HuH-7 (cell line): ENCODE results near the gene XPO6.
"Not testable (repeated sequence)": the region's sequence is repeated elsewhere in the genome, so short reads cannot be mapped to it uniquely, and the experiment has no call there.

ENCODE experiments used
- DNase-seq: peaks from one replicate; pipeline ENCODE4 v3.0.0; 2011; ENCODE audit warnings: low spot score

XPO6 gene

DNA sequence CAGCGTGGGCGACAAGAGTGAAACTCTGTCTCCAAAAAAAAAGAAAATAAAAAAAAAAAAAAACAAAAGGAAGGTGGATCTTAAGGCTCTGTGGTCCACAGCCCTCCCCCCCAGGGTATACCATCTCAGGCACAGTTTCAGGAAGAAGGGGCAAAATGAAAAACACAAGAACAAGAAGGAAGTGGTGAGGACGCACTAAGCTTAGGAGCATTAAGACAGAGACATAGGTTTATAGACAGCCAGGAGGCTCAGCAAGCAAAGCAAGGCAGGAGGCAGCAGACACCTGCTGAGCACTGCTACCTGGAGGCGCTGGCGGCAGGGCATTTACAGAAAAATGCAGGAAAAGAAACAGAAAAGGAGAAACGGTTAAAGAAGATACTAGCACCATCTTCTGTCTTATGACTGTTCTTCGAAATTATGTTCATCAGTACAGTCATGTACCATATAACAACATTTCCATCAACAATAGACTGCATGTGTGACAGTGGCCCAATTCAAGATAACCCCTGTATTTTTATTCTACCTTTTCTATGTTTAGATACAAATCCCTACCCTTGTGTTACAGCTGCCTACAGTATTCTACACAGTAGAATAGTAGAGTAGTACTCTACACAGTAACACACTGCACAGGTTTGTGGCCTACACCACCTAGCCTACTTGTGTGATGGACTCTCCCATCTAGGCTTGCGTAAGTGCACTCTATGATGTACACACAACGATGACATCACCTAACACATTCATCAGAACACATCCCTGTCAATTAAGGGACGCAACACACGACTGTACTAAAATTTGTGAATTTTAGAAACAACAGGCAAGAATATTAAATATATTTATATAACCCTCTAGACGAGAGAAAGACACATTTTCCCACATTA, 62.5 kb downstream of the XPO6 start:
- DNase-seq = no peak

- DNase-seq = no peak
Measured at GRCh38 chr16:28146536-28146935, 65.2 kb downstream of the XPO6 start.

GRCh38 chr16:28145796-28146195, 66.0 kb downstream of the XPO6 start:
- DNase-seq = no peak

GRCh38 chr16:28140788-28141618, 70.8 kb downstream of the XPO6 start:
- peak; percentile 15 for DNase-seq

DNA sequence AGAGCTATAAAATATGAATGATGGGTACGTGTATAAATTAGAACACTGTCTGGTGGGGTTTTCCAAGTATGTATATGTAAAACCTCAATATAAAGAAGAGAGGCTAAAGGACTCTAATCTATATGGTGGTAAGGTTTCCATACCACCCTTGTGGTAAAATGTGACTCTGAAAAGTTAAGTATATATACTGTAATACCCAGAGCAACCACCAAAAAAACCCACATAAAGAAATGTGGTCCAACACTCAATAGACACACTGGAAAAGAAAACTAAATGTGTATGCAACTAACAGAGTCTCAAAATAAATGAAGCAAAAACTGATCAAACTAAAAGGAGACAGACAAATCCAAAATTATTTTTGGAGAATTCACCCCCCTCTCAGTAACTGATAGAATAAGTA, 72.2 kb downstream of the XPO6 start:
- no peak for DNase-seq

GRCh38 chr16:28136751-28137434, 74.9 kb downstream of the XPO6 start:
- DNase-seq = no peak

DNA sequence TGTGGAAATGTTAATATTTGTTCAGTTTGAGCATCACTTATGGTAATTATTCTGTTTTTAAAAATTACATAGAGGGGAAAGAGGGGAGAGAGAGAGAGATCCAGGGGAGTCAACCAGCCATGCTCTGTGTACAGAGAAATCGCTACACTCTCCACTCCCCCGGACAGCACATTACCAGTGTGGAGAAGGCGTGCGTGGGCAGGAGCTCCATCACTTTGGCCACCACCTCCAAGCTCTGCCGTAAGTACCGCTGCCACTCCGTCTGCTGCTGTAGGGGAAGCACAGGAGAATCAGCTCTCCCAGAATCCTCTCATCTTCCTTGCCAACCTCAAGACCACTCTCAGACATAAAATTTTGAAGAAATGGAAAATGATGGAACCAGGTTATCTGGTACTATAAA, 78.1 kb downstream of the XPO6 start:
- DNase-seq = no peak

DNA sequence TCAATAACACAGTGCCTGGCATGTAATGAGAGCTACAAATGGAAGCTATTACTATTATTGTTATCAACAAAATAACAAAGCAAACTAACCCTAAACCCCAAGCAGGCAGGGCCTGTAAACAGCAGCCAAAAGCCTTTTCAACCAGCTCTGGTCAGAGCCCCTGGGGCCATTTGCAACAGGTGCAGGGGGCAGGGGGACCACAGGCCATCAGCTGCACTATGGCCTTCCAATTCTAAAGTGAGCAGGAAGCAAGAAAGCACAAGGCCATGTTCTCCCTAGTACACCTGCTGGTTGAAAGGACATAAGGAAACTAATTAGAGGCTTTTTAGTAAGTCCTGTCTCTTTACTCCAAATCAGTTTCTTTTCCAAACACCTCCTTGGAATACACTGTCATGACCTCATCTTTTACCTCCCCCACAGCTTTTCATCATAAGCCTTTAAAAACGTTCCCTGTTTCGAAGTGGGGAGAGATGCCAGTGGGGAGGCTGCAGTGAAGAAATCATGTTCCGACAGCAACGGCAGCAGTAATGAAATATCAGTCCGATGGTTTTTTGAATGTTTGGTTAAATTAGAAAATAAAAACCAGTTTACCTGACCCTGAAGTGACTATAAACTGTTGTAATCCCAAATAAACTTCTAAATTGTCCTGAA, 79.9 kb downstream of the XPO6 start:
- no peak for DNase-seq

DNA sequence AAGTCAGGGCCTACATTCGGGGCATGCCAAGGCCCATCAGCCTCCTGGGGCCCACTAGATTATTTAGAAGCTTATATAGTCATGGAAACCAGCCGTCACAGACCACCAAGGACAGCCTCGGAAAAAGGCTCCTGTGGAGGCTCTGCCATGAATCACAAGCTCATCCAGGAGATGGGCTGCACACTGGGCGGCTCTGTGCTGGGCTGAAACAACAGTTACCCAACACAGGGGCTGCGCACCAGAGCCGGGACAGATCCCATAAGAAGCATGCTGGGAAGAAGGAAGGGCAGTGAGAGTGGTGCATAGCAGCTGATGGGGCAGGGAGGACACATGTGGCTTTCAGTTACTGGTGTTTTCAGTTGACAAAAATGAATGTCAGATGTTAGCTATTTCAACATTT, 80.6 kb downstream of the XPO6 start:
- DNase-seq = no peak

DNA sequence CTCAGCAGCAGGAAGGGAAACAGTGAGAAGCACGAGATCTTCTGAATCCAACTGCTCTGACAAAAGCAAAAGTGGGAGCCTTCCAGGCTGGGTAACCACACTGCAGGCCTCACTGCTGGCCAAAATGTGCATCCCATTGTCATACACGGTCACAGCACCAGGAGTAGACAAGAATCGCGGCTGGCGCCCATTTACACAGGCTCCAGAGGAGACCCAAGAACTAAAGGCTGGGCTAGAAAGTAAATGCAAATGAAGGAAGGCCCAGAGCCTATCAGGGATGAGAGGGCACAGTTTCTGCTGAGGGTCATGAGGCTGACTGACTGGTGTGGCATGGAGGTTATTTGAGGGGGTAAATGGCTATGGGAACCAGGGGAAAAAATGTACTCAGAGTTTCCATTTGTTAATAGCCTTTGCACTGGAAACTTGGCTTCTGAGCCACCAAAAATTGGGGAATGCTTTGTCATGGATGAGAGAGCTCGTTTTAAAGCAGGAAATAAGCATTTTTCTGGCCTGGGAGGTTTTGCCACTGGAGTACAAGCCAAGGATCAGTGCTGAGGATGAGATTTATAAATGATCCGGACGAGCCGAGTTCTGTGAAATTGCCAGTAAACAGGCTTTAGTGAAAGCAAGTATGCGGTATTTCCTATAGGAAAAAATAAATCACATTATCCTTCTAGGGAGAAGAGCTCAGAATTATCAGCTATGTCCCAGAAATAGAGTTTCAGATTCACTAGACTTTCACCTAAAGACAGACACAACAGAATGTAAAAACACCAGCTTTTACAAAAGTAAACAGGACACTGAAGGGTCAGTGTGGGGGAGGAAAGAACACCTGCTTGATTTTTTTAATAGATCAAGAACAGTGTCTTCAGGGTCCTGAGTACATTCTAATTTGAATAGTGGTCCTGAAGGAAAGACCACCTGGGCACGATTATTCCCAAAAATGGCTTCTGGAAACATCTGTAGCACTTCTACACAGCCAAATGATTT, 81.4 kb downstream of the XPO6 start:
- no peak for DNase-seq

DNA sequence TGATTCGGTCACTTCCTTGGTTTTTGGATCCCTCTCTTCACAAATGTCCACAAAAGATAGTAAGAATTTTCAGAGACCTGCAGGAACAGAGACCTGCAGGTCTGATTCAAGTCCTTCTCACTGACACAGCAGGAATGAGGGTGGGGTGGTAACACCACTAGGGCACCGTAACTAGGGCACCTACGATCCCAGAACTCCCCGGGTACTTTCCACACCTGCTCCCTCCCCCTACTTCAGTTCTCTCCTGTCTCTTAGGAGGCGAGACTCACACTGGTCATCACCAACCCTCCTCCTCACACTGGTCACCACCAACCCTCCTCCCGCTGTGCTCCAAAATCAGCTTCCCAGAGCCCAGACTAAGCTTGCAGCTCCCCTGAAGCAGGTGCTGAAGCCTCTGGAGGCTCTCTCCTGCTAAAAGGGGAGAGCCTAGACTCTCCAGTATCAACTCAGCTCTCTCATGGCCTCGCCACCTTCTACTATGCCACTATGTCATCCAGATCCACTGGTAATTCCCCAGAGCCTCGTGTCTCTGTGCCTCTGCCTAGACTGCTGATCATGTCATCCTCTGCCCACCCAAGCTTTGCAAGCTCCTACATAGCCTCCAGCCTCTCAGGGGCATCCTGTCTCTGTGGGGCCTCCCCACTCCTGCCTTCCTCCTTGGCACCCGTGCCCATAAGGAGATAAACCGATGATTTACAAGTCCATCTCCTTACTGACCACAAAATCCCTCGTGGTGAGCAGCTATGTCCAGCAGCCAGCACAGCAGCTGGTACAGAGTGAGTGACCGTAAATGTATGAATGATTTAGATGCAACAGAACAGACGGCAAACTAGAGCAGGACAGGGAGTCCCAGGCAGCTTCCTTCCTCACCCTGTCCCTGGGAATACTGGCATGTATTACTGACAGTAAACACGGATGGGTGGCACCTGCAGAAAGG, 84.8 kb downstream of the XPO6 start:
- DNase-seq = no peak

- DNase-seq = no peak
Measured at GRCh38 chr16:28125592-28125991, 86.2 kb downstream of the XPO6 start.

- no peak for DNase-seq
Measured at GRCh38 chr16:28121527-28121926, 90.2 kb downstream of the XPO6 start.

DNA sequence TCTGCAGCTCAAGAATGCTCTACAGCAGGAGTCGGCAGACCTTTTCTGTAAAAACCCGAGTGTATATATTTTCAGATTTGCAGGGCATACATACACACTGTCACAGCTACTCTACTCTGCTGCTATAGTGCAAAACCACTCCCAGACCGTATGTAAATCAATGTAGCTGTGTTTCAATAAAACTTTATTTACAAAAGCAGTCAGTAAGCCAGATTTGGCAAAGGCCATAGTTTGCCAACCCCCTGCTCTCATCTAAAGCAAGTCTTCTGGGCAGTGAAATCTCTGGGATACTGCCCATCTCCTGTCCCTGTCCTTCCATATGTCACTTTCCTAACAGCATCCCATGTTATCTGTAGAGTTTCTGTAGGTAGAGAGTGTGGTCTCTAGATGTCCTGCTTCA, 91.0 kb downstream of the XPO6 start:
- DNase-seq = no peak

GRCh38 chr16:28118637-28119036, 93.1 kb downstream of the XPO6 start:
- DNase-seq = no peak

DNA sequence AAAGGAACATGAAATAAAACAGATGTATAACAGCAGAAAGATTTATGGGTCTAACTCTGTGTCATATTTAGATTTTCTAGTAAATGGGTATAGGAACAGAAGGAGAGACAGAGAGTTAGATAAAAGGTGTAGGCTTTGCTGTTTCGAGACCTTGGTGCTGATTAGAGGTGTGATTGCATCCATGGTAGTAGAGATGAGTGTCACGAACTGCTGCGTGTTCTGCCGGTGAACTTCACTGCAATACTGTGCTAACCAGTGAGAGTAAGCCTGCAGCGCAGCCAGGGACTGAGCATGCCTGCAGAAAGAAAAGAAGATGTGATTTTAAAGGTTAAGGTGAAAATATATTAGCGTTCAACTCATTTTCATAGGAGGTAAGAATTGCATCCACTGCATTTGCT, 94.6 kb downstream of the XPO6 start:
- no peak for DNase-seq

DNA sequence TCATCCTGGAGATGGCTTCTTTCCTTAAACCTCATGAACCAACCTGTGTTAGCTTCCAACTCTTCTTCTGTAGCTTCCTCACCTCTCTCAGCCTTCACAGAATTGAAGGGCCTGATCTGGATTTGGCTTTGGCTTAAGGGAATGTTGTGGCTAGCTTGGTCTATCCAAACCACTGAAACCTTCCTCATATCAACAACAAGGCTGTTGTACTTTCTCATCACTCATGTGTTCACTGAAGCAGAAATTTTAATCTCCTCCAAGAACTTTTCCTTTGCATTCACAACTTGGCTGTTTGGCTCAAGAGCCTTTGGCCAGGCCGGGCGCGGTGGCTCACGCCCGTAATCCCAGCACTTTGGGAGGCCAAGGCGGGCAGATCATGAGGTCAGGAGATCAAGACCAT, 95.9 kb downstream of the XPO6 start:
- DNase-seq = not testable (repeated sequence)

DNA sequence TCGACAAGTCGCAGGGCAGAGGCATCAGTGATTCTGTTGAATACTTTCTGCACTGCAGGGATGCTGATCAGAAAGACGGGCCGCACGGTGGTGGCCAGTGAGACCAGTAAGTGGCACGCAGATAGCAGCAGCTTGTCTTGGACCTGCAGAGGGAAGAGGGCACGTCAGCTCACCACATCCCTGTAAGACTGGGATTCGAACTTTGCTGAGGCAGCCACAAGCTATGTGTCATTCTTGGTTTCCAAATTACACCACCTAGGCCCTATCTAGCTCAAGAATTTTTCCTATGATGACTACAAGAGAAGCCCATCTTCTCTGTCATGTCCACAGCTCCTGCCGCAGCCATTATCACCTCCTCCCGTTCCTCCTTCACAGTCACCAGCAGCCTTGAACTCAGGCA, 98.9 kb downstream of the XPO6 start:
- DNase-seq = no peak

DNA sequence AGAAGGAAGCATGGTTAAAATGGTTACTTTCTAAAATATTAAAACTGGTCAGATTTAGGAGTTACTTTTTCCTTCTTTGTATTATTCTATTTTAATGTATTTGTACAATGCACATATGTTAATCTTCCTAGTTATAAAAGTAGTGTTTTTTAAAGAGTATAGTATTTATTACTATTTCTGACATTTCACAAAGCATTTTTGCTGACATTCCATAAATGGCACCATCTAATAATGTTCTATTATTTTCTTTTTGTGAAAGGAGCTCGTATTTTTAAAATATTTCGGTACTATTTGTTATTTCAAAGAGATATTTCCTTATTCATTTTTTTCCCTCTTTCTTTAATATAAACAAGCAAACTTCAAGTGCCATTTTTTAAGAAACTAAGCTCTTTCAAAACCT, 100.8 kb downstream of the XPO6 start:
- DNase-seq = no peak

DNA sequence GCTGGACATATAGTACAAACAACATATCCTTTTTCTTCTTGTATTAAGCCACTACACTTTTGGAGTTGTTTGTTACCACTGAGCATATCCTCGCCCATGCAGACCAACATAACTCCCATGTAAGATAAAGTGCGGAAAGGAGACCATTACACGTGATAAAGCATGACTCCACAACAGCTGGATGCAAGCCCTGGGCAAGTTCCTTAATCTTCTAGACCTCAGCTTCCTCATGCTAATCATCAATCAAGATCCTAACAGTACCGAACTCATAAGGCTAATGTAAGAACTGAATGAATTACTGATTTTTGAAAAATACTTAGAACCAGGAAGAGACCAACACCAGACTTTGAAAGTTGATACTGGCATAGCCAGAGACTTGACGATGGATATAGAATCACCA, 101.3 kb downstream of the XPO6 start:
- no peak for DNase-seq
